Astrocyte (in vitro differentiated cells and primary cell): ENCODE measurements around the gene CPM. TPM values are rescaled to one million over a fixed set of nuclear protein-coding genes. Genes with fewer than 3 reads are reported as not detected.

Experiments used
- DNase-seq: peaks from one replicate; pipeline ENCODE4 v3.0.0-alpha.2; 2010; ENCODE audit warnings: low read depth
- FAIRE-seq: peaks from 2 replicates; lab custom pipeline; 2011; peaks lifted over from hg19 to GRCh38; lab: Jason Lieb, UNC
- H2AFZ ChIP-seq: 2 replicates; pipeline ENCODE4 v1.6.0; 2012; ENCODE audit warnings: low read depth, low read length, inconsistent platforms
- H3K27ac ChIP-seq: 2 replicates; pipeline ENCODE4 v1.5.1; 2011; ENCODE audit warnings: low read depth, low read length, inconsistent platforms
- H3K27me3 ChIP-seq: 2 replicates; pipeline ENCODE4 v1.6.0; 2011; ENCODE audit warnings: low read length, inconsistent platforms; ENCODE audit not compliant: insufficient read depth
- H3K36me3 ChIP-seq: 2 replicates; pipeline ENCODE4 v1.5.1; 2011; ENCODE audit warnings: low read length, inconsistent platforms; ENCODE audit not compliant: insufficient read depth
- H3K4me1 ChIP-seq: 2 replicates; pipeline ENCODE4 v1.5.1; 2011; ENCODE audit warnings: low read length, inconsistent platforms; ENCODE audit not compliant: insufficient read depth
- H3K4me2 ChIP-seq: 2 replicates; pipeline ENCODE4 v1.6.0; 2012; ENCODE audit warnings: low read length, inconsistent platforms
- H3K4me3 ChIP-seq: 2 replicates; pipeline ENCODE4 v1.5.1; 2011; ENCODE audit warnings: low read depth, mild to moderate bottlenecking, low read length, inconsistent platforms; ENCODE audit not compliant: insufficient read depth
- H3K79me2 ChIP-seq: 2 replicates; pipeline ENCODE4 v1.6.0; 2012; ENCODE audit warnings: mild to moderate bottlenecking, low read length, inconsistent platforms; ENCODE audit not compliant: insufficient read depth
- H3K9ac ChIP-seq: 2 replicates; pipeline ENCODE4 v1.6.0; 2012; ENCODE audit warnings: mild to moderate bottlenecking, low read length, inconsistent platforms
- H3K9me3 ChIP-seq: 2 replicates; pipeline ENCODE4 v1.5.1; 2012; ENCODE audit warnings: low read depth, mild to moderate bottlenecking, low read length, inconsistent platforms; ENCODE audit not compliant: insufficient read depth
- H4K20me1 ChIP-seq: 2 replicates; pipeline ENCODE4 v1.6.0; 2012; ENCODE audit warnings: low read length, inconsistent platforms; ENCODE audit not compliant: insufficient read depth
- H3K27ac Mint-ChIP-seq: one replicate; pipeline ENCODE4 v1.8.0; 2021; ENCODE audit warnings: mild to moderate bottlenecking, mixed read lengths; ENCODE audit not compliant: unreplicated experiment
- H3K27me3 Mint-ChIP-seq: one replicate; pipeline ENCODE4 v1.8.0; 2021; ENCODE audit warnings: low read depth, mixed read lengths; ENCODE audit not compliant: unreplicated experiment
- H3K36me3 Mint-ChIP-seq: one replicate; pipeline ENCODE4 v1.8.0; 2021; ENCODE audit warnings: low read depth, mixed read lengths; ENCODE audit not compliant: unreplicated experiment
- H3K4me1 Mint-ChIP-seq: one replicate; pipeline ENCODE4 v1.8.0; 2021; ENCODE audit warnings: low read depth, mixed read lengths; ENCODE audit not compliant: unreplicated experiment
- H3K4me3 Mint-ChIP-seq: one replicate; pipeline ENCODE4 v1.8.0; 2021; ENCODE audit warnings: mild to moderate bottlenecking, moderate library complexity, mixed read lengths; ENCODE audit not compliant: unreplicated experiment
- H3K9me3 Mint-ChIP-seq: one replicate; pipeline ENCODE4 v1.8.0; 2021; ENCODE audit warnings: mild to moderate bottlenecking, mixed read lengths; ENCODE audit not compliant: unreplicated experiment
- CTCF ChIP-seq: IDR thresholded peaks from 2 replicates; pipeline ENCODE4 v1.5.1; 2011; ENCODE audit warnings: low read depth, mild to moderate bottlenecking, inconsistent platforms, low read length, moderate library complexity; ENCODE audit not compliant: insufficient read depth
- EZH2 ChIP-seq: IDR thresholded peaks from 2 replicates; pipeline ENCODE4 v1.6.1; 2012; ENCODE audit warnings: mild to moderate bottlenecking, low read length, inconsistent platforms; ENCODE audit not compliant: insufficient read depth
- total RNA-seq: library from RNA; stranded (reverse); gene quantifications from 2 replicates; pipeline ENCODE4 v1.2.1, GENCODE V29; 2021

CPM gene
- total RNA-seq, 1 donor from 2014 or later = 2.7 TPM

DNA sequence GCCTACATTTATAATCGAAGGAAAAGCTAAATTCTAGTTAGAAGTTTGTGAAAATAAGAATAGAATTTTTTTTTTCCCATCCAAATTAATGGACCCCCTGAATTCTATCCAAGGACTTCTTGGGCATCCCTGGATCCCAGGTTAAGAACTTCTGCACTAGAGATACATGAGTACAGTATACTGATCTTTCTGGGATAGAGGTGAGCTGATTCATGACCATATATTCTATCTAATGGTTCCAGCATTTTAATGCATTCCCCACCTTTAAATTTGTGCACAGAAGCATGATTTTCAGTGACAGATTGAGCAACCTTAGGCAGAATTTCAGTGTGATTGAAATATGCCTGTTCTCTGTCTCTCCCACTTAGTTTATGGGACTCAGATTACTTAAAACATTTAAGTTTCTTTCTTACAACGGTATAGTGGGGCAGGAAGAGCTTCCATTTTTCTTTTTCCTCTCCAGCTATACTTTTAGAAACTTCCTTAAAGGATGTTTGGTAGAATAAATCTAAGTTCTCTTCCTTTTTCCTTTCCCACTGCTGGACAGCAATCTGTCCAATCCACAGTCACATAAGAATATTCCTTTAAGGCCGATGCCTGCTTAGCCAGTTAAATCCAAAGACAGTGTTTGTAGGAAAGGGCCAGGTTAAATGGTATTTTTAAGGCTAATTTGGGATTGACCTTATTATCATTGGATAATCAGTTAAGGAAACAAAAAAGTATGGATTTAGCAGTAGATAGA is 118.3 kb downstream of the CPM start:
- Histone ChIP-seq H3K9me3 (no peaks in the 10 kb centered on the region), H4K20me1 (peaks cover 90% of the 10 kb centered on the region), H3K4me1 (peaks cover 8% of the 10 kb centered on the region), H3K36me3 (peaks cover 61% of the 10 kb centered on the region), H3K4me3 (no peak overlapping the region), H3K79me2 (peaks cover 94% of the 10 kb centered on the region), H2AFZ (no peak overlapping the region), H3K27ac (no peak overlapping the region), H3K4me2 (peak overlapping the region; percentile 48), H3K9ac (peak overlapping the region; percentile 0), H3K27me3 (no peaks in the 10 kb centered on the region)
- FAIRE-seq (no peak), DNase-seq (no peak)
- Mint-ChIP-seq H3K36me3 (peaks cover 33% of the 10 kb centered on the region), H3K9me3 (no peaks in the 10 kb centered on the region), H3K27me3 (no peaks in the 10 kb centered on the region), H3K27ac (peak overlapping the region; percentile 35), H3K4me1 (peaks cover 14% of the 10 kb centered on the region), H3K4me3 (peak overlapping the region; percentile 79)
- TF ChIP-seq CTCF = no peak
- TF ChIP-seq EZH2 = no peak

- H3K36me3 ChIP-seq = peaks cover 56% of the 10 kb centered on the region
- no peaks in the 10 kb centered on the region for H3K9me3 ChIP-seq
- H3K27me3 Mint-ChIP-seq = no peaks in the 10 kb centered on the region
- H3K4me3 Mint-ChIP-seq = peak overlapping the region; percentile 91
- H3K9me3 Mint-ChIP-seq = no peaks in the 10 kb centered on the region
- TF ChIP-seq EZH2 (no peak), CTCF (no peak)
- peaks cover 33% of the 10 kb centered on the region for H3K36me3 Mint-ChIP-seq
- peaks cover 96% of the 10 kb centered on the region for H3K79me2 ChIP-seq
- H3K9ac ChIP-seq = peak overlapping the region; percentile 30
- H3K27ac ChIP-seq = no peak overlapping the region
- H3K4me2 ChIP-seq = peak overlapping the region; percentile 72
- H4K20me1 ChIP-seq = peaks cover 79% of the 10 kb centered on the region
- H3K4me3 ChIP-seq = peak overlapping the region; percentile 34
- no peak overlapping the region for H2AFZ ChIP-seq
- DNase-seq (no peak), FAIRE-seq (no peak)
- H3K27me3 ChIP-seq = no peaks in the 10 kb centered on the region
- H3K27ac Mint-ChIP-seq = peak overlapping the region; percentile 21
- peaks cover 8% of the 10 kb centered on the region for H3K4me1 ChIP-seq
- H3K4me1 Mint-ChIP-seq = peaks cover 10% of the 10 kb centered on the region
These were observed 119.8 kb downstream of the CPM start for GRCh38 chr12:68813242-68813593.
